ENCODE data around the gene PNPLA7.

DNA sequence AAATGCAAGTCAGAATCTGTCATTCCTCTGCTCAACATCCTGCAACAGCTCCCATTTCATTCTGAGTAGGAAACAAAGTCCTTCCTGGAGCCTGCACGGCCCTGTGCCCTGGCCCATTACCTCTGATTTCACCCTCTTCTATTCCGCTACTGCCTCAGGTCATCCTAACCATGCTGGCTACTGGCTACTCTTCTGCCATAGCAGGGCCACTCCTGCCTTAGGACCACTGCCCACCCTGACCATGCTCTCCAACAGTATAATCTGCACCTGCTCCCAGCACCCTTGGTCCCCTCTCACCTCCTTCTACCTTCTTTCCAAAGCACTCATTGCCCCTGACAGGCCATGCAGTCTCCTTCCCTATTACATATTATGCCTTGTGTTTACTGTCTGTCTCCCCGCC lies 20.4 kb upstream of the PNPLA7 start:
- TF ChIP-seq RNF2 (IDR thresholded peaks at IDR 0.05; ENCODE audit: borderline replicate concordance, low read depth, low read length, missing control alignments, poor library complexity, severe bottlenecking) (no peak), TBP (IDR thresholded peaks at IDR 0.05; ENCODE audit: low read depth, low read length) (no peak)

Data from H1 (cell line).